ENCODE data around the gene CTPS1. TPM values are rescaled to one million over a fixed set of nuclear protein-coding genes. Genes with fewer than 3 reads are reported as not detected.

CTPS1 gene
- total and polyA plus RNA-seq, 2 of the 13 experiments (the other 11 are each of a cell fraction or from before 2014, with no cell fraction given) = 9.6 to 42.8 TPM

DNA sequence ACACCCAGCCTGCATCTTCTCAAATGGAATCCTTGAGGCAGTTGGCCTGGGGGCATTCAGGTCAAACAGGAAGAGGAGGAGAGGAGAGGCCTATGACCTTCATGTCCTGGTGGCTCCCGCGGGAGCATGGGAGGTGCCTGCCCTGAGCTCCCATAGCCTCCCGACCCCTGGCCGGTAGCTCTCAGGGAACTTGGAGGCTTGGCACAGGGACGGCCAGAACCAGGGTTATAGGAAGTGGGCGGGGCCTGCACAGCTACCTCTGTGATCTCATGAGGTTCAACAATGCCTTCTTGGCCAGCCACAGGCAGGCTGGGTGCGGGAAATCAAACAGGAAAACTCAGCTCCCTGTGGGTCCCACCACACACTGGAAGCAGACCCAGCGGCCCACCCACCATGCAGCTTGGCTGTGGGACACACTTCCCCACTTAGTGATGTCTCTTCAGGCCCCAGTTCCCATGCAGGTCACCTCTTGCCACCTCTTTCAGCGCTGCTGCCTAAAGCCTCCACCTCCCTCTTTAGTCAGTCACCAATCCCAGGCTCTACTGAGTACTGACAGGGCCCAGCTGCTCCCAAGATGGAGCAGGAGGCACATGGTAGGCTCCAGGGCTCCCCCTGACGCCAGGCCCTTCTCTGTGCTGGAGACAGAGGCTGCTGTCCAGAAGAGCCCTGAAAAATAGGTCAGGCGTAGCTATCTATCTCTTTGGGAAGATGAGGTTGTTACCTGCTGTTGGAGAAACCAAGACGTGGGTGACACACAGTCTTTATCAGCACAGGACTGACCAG is 42.2 kb downstream of the CTPS1 start, which contains the start of gene SLFNL1 (continued):
- TF ChIP-seq ZNF598 (CRISPR knock-in tag; IDR thresholded peaks at IDR 0.05; ENCODE audit: borderline replicate concordance) = no peak
- TF ChIP-seq RARA (CRISPR knock-in tag; IDR thresholded peaks at IDR 0.05) = no peak
- no peak for TF ChIP-seq ZNF230 (CRISPR knock-in tag; IDR thresholded peaks at IDR 0.05)
- no peak for TF ChIP-seq IRX3 (CRISPR knock-in tag; IDR thresholded peaks at IDR 0.05; ENCODE audit: borderline replicate concordance, low read depth)
- TF ChIP-seq PCBP1 (IDR thresholded peaks at IDR 0.05; ENCODE audit: borderline replicate concordance, low read depth, low read length) = no peak
- no peak for TF ChIP-seq KLF12 (CRISPR knock-in tag; IDR thresholded peaks at IDR 0.05; ENCODE audit: borderline replicate concordance)
- TF ChIP-seq ZBTB42 (CRISPR knock-in tag; IDR thresholded peaks at IDR 0.05) = no peak
- peak; percentile 7; the same call in 1 of the 2 replicates for TF ChIP-seq SSRP1 (CRISPR knock-in tag; IDR thresholded peaks at IDR 0.05)

DNA sequence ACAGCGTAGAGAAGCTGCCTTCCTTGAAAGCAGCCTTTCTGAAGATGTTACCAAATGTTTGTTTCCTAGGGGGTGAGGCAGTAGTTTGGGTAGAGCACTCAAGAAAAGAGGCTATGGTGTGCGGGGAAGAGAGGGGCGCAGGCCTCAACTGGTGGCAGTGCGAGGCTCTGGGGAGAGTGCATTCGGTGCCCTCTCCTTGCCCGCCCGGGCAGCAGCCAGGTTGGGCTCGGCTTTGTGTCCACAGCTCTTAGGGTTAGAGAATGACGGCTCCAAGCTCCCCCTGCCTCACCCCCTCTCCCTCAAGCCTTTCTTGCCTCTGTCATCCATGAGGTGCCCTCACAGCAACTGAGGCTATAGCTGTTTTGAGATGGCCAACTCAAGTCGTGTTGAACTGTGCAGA is 42.9 kb downstream of the CTPS1 start:
- Histone ChIP-seq H3K36me3 (replicated peaks in 1 of 2; ENCODE audit: control insufficient read depth in 1 of 2, insufficient read depth in 2 of 2, low read length in 2 of 2) (peaks cover 0 to 14% of the 10 kb centered on the region in 2 experiments; a peak in 4 of 5 replicates), H3K27ac (ENCODE audit: extremely low read length, insufficient read depth, low read length) (no peak overlapping the region), H4K20me1 (ENCODE audit: insufficient read depth, low read length) (no peaks in the 10 kb centered on the region; the same call in 1 of the 2 replicates), H3K4me2 (ENCODE audit: low read depth, low read length) (no peak overlapping the region), H3K27me3 (ENCODE audit: control insufficient read depth in 1 of 2, insufficient read depth in 2 of 2, low read length in 2 of 2) (no peaks in the 10 kb centered on the region), H3K79me2 (ENCODE audit: insufficient read depth, low read length) (no peaks in the 10 kb centered on the region), H3K9ac (ENCODE audit: insufficient read depth, low read depth, low read length) (no peak overlapping the region), H3K4me1 (ENCODE audit: insufficient read depth, low read length) (peaks cover 15% of the 10 kb centered on the region), H2AFZ (ENCODE audit: low read length) (no peak overlapping the region), H3K9me3 (ENCODE audit: low read length) (no peaks in the 10 kb centered on the region), H3K4me3 (replicated peaks in 1 of 3; ENCODE audit: insufficient read depth in 1 of 3, low read depth in 2 of 3, low read length in 3 of 3) (no peak overlapping the region)
- DNase-seq (ENCODE audit: low spot score) (no peak), FAIRE-seq (no peak), ATAC-seq (no peak)
- ChIA-PET POLR2A (interaction anchor here (1.3 kb wide), 2 partner anchors 9 to 43 kb away, joined by 3 to 5 read pairs; partner anchors contain the start of gene CTPS1), CTCF (ENCODE audit: low intra/inter-chr PET ratio, low total read pairs) (interaction anchor here (1.1 kb wide), 1 partner anchor 100 kb away, joined by 3 read pairs; no protein-coding TSS in a partner anchor)
- TF ChIP-seq SALL1 (CRISPR knock-in tag; IDR thresholded peaks at IDR 0.05) (no peak), RBM22 (optimal IDR thresholded peaks at IDR 0.05; ENCODE audit: low read length) (peak; percentile 13)
- TF ChIP-seq, protein P1, sequence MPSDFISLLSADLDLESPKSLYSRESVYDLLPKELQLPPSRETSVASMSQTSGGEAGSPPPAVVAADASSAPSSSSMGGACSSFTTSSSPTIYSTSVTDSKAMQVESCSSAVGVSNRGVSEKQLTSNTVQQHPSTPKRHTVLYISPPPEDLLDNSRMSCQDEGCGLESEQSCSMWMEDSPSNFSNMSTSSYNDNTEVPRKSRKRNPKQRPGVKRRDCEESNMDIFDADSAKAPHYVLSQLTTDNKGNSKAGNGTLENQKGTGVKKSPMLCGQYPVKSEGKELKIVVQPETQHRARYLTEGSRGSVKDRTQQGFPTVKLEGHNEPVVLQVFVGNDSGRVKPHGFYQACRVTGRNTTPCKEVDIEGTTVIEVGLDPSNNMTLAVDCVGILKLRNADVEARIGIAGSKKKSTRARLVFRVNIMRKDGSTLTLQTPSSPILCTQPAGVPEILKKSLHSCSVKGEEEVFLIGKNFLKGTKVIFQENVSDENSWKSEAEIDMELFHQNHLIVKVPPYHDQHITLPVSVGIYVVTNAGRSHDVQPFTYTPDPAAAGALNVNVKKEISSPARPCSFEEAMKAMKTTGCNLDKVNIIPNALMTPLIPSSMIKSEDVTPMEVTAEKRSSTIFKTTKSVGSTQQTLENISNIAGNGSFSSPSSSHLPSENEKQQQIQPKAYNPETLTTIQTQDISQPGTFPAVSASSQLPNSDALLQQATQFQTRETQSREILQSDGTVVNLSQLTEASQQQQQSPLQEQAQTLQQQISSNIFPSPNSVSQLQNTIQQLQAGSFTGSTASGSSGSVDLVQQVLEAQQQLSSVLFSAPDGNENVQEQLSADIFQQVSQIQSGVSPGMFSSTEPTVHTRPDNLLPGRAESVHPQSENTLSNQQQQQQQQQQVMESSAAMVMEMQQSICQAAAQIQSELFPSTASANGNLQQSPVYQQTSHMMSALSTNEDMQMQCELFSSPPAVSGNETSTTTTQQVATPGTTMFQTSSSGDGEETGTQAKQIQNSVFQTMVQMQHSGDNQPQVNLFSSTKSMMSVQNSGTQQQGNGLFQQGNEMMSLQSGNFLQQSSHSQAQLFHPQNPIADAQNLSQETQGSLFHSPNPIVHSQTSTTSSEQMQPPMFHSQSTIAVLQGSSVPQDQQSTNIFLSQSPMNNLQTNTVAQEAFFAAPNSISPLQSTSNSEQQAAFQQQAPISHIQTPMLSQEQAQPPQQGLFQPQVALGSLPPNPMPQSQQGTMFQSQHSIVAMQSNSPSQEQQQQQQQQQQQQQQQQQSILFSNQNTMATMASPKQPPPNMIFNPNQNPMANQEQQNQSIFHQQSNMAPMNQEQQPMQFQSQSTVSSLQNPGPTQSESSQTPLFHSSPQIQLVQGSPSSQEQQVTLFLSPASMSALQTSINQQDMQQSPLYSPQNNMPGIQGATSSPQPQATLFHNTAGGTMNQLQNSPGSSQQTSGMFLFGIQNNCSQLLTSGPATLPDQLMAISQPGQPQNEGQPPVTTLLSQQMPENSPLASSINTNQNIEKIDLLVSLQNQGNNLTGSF (CRISPR knock-in tag; IDR thresholded peaks at IDR 0.05) = 0 out of 2 replicates have a peak, but pooled peaks have one; percentile 33
- intact Hi-C loops (cut with micrococcal nuclease; ENCODE audit: unreplicated experiment) = no loop called here
- no TSS peak for BruUV-seq (replicated peaks)
- WGBS (ENCODE audit: low lambda C conversion rate) = 91% methylated on average over 10 of the region's 10 CpGs
- in situ Hi-C loops (cut with HindIII; ENCODE audit: extremely low pct_ligation_motif_present, low pct_unique_long_range_greater_than_20kb) = no loop called here
